ENCODE data around the gene BCL11A. TPM values are rescaled to one million over a fixed set of nuclear protein-coding genes. Genes with fewer than 3 reads are reported as not detected.

BCL11A gene
- polyA plus RNA-seq, 3 donors, result 8.7 to 15.6 (median 11.1) TPM

- Histone ChIP-seq H3K4me3 (replicated peaks in 1 of 3; ENCODE audit: low read depth in 2 of 3, low read length in 3 of 3) (peak overlapping the region in 1 of 3 experiments; percentile 66), H3K9me3 (replicated peaks in 1 of 2; ENCODE audit: control insufficient read depth in 1 of 2, insufficient read depth in 1 of 2, low read length in 2 of 2) (no peaks in the 10 kb centered on the region), H3K4me2 (replicated peaks; ENCODE audit: extremely low read depth, low read length, poor library complexity, severe bottlenecking) (peak overlapping the region; percentile 74), H3K27ac (ENCODE audit: low read depth in 1 of 2, low read length in 2 of 2) (no peak overlapping the region), H2AFZ (ENCODE audit: insufficient read depth, low read depth, low read length, poor library complexity, severe bottlenecking) (no peak overlapping the region), H3K79me2 (ENCODE audit: insufficient read depth, low read length) (no peaks in the 10 kb centered on the region), H4K20me1 (ENCODE audit: insufficient read depth, low read length) (no peaks in the 10 kb centered on the region), H3K36me3 (replicated peaks in 1 of 2; ENCODE audit: control insufficient read depth in 1 of 2, insufficient read depth in 2 of 2, low read length in 2 of 2) (no peaks in the 10 kb centered on the region), H3K4me1 (ENCODE audit: control insufficient read depth in 1 of 2, insufficient read depth in 2 of 2, low read length in 2 of 2) (peaks cover 18 to 20% of the 10 kb centered on the region in 2 donors), H3K9ac (ENCODE audit: insufficient read depth, low read length, poor library complexity, severe bottlenecking) (no peak overlapping the region), H3K27me3 (ENCODE audit: control insufficient read depth in 2 of 2, insufficient read depth in 2 of 2, low read length in 2 of 2) (peaks cover 36 to 45% of the 10 kb centered on the region in 2 donors)
- Mint-ChIP-seq H3K4me3 (no peak overlapping the region), H3K4me1 (peaks cover 4% of the 10 kb centered on the region), H3K27ac (no peak overlapping the region), H3K9me3 (peaks cover 0 to 5% (median 0%) of the 10 kb centered on the region in 7 donors), H3K36me3 (no peaks in the 10 kb centered on the region), H3K27me3 (ENCODE audit: low read depth in 3 of 3) (peaks cover 9 to 14% (median 11%) of the 10 kb centered on the region in 3 donors)
- intact Hi-C loops (cut with micrococcal nuclease), result no loop called here
- no peak for TF ChIP-seq CTCF (IDR thresholded peaks at IDR 0.05)
- 4% methylated on average over 7 of the region's 9 CpGs for WGBS (ENCODE audit: insufficient coverage)
- peak in 1 of 3 donors; percentile 46 for DNase-seq
These were observed 16.8 kb upstream of the BCL11A start for GRCh38 chr2:60570251-60570650.

- H3K9me3 ChIP-seq (replicated peaks in 1 of 2; ENCODE audit: control insufficient read depth in 1 of 2, insufficient read depth in 1 of 2, low read length in 2 of 2), result no peaks in the 10 kb centered on the region
- DNase-seq, result peak in 2 of 3 donors; percentile 45 to 50
- peaks cover 36 to 45% of the 10 kb centered on the region in 2 donors for H3K27me3 ChIP-seq (ENCODE audit: control insufficient read depth in 2 of 2, insufficient read depth in 2 of 2, low read length in 2 of 2)
- peaks cover 0 to 5% (median 0%) of the 10 kb centered on the region in 7 donors for H3K9me3 Mint-ChIP-seq
- no peak for TF ChIP-seq CTCF (IDR thresholded peaks at IDR 0.05)
- H2AFZ ChIP-seq (ENCODE audit: insufficient read depth, low read depth, low read length, poor library complexity, severe bottlenecking), result peak overlapping the region; percentile 38
- H3K4me3 ChIP-seq (replicated peaks in 1 of 3; ENCODE audit: low read depth in 2 of 3, low read length in 3 of 3), result peak overlapping the region in 2 of 3 experiments; percentile 10 to 66
- H3K36me3 ChIP-seq (replicated peaks in 1 of 2; ENCODE audit: control insufficient read depth in 1 of 2, insufficient read depth in 2 of 2, low read length in 2 of 2), result no peaks in the 10 kb centered on the region
- no peak overlapping the region for H3K4me3 Mint-ChIP-seq
- H3K4me1 Mint-ChIP-seq, result peaks cover 4% of the 10 kb centered on the region
- no peaks in the 10 kb centered on the region for H3K36me3 Mint-ChIP-seq
- intact Hi-C loops (cut with micrococcal nuclease), result no loop called here
- H3K9ac ChIP-seq (ENCODE audit: insufficient read depth, low read length, poor library complexity, severe bottlenecking), result no peak overlapping the region
- peaks cover 18 to 20% of the 10 kb centered on the region in 2 donors for H3K4me1 ChIP-seq (ENCODE audit: control insufficient read depth in 1 of 2, insufficient read depth in 2 of 2, low read length in 2 of 2)
- no peak overlapping the region for H3K27ac ChIP-seq (ENCODE audit: low read depth in 1 of 2, low read length in 2 of 2)
- H3K27ac Mint-ChIP-seq, result no peak overlapping the region
- H3K27me3 Mint-ChIP-seq (ENCODE audit: low read depth in 3 of 3), result peaks cover 9 to 14% (median 11%) of the 10 kb centered on the region in 3 donors
- 0% methylated on average over 4 of the region's 13 CpGs for WGBS (ENCODE audit: insufficient coverage)
- no peaks in the 10 kb centered on the region for H3K79me2 ChIP-seq (ENCODE audit: insufficient read depth, low read length)
- peak overlapping the region; percentile 74 for H3K4me2 ChIP-seq (replicated peaks; ENCODE audit: extremely low read depth, low read length, poor library complexity, severe bottlenecking)
- H4K20me1 ChIP-seq (ENCODE audit: insufficient read depth, low read length), result no peaks in the 10 kb centered on the region
These were observed 16.2 kb upstream of the BCL11A start for GRCh38 chr2:60569680-60570111.
